Left renal pelvis (tissue), 4 donors: ENCODE measurements around the gene CDH11. TPM values are rescaled to one million over a fixed set of nuclear protein-coding genes. Genes with fewer than 3 reads are reported as not detected.
A peak's percentile ranks its signal among the peaks of the same experiment; 100 is the strongest.

Experiments used
- DNase-seq, 4 donors: peaks; one replicate each; pipeline ENCODE4 v3.0.0-alpha.2; 2013; ENCODE audit warnings: low read depth in 4 of 4, low spot score in 3 of 4
- polyA plus RNA-seq, 4 donors: library from polyadenylated mRNA; unstranded; fragments of 120-200 nt; gene quantifications; one replicate each; pipeline ENCODE4 v1.2.1, GENCODE V29; 2013; ENCODE audit not compliant: insufficient read length in 4 of 4

Gene CDH11, protein sequence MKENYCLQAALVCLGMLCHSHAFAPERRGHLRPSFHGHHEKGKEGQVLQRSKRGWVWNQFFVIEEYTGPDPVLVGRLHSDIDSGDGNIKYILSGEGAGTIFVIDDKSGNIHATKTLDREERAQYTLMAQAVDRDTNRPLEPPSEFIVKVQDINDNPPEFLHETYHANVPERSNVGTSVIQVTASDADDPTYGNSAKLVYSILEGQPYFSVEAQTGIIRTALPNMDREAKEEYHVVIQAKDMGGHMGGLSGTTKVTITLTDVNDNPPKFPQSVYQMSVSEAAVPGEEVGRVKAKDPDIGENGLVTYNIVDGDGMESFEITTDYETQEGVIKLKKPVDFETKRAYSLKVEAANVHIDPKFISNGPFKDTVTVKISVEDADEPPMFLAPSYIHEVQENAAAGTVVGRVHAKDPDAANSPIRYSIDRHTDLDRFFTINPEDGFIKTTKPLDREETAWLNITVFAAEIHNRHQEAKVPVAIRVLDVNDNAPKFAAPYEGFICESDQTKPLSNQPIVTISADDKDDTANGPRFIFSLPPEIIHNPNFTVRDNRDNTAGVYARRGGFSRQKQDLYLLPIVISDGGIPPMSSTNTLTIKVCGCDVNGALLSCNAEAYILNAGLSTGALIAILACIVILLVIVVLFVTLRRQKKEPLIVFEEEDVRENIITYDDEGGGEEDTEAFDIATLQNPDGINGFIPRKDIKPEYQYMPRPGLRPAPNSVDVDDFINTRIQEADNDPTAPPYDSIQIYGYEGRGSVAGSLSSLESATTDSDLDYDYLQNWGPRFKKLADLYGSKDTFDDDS
- 100 to 1,000 TPM; 153 to 326 (median 182) TPM for polyA plus RNA-seq

DNA sequence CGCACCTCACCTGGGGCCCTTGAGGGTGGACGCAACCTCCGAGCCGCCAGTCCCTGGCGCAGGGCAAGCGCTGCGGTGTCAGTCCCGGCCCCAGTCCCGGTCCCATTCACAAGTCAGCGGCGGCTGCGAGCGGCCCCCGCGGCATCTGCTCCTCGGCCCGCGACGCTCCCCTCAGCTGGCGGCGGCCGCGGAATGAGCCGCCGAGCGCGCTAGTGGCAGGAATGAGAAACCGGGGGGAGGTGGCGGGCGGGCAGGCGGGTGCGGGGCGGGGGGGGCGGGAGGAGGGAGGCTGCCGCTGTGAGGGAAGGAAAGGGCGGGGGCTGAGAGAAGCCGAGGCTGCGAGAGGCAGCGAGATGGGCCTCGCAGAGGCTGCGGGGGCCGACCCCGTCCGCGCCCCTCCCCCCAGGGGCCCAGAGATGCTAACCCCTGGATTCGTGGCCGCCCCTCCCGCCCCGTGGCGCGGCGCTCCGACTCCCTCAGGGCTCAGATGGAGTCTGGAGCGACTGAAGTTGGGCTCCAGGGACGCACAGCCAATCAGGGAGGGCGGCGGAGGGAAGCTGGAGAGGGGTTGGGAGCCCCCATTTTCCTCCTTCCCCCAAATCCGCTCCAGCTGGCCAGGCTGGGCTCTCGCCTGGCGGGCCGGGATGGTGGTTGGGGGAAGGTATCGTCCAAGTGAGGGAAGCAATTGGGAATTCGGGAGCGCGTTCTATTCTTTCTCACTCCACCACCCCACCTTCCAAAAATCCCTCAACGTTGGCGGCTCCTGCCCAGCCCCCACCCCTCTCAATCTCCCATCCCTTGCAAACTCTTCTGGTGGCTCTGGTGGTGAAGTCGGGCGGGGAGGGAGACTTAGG, at the start of gene CDH11:
Gene CDH11, minus strand, starts transcription at position 194 of the 854 bp plus-strand sequence. CDS start 117,194 bp downstream, outside the sequence.
- peak in 1 of 4 donors; percentile 68 for DNase-seq

DNA sequence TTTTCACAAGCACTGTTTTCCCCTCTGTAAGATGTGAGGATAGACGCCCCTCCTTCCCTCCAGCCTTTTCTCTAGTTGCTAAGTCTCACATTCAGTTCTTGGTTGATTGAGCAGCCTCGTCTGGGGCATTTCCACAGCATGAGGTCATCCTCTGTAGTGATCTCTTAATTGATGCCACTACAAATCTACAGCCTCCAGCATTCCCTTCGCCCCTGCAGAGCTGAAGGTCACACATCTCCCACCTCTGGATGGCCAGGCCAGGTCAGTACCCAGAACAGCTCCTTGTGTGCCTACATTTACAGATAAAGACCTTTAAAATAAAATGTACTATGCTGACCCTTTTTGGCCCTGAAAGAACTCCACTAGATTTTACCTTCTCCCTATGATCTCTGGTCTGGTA, 32.5 kb upstream of the CDH11 start:
- no peak for DNase-seq

DNA sequence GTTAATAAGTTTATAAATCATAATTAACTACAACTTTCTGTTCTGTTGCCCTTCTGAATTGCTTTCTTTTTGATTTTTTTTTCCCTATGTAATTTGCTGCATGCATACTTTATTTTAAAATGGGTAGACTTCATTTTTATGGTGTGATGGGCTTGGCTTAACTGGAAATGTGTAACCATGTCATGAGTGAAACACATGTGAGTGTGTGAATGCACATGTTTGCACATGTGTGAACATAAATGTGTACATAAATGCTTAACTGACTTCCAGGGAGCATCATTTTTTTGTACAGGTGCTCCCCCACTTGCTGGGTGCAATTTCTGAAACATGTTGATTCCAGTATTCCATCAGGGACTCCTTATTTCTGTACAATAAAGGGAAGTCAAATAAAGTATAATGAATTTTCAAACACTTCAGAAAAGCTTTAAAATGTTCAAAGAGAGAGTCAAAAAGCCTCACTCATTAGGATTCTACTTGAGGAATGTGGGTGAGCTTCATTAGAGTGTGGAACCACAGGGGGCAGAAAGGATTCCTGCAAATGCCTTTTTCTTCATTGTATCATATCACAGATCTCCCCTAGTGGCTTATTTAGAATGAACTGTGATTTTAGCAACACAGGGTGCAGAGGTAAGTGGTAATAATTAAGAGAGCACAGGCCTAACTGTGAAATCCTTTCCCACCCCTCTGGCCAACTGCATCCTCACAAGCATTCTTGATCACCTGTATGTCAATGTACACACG, 31.7 kb upstream of the CDH11 start:
- DNase-seq, result no peak

DNA sequence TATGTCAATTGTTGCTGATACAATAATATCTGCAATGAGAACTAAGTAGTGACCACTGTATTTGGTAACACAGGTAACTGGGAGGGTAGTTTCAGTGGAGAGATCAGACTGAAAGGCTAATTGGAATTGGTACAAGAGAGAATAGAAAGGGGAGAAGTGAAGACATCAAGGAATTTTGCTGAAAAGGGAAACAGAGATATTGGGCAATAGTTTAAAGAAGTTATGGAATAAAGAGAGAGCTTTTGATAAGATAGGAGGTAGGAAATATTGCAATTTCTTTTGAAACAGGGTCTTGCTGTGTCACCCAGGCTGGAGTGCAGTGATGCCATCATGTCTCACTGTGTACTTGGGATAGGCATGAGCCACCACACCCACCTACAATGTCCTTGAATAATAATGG, 26.9 kb upstream of the CDH11 start:
- no peak for DNase-seq

DNA sequence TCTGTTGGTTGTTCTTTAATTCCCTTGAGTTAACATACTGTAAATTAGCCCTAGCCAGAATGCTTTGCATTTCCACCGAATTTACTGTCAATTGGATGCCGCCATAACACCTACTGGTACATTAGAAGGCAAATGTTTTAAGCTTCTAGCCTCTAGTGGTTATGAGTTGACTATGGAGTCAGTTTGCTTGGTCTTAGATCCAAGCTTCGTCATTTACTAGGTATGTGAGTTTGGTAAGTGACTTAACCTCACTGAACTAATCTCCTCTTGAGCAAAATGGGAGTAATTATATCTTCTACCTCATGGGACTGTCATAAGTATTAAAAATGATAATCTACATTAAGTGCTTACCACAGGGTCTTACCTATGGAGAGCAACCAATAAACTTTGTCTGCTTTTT, 20.4 kb upstream of the CDH11 start:
- DNase-seq, result no peak

DNA sequence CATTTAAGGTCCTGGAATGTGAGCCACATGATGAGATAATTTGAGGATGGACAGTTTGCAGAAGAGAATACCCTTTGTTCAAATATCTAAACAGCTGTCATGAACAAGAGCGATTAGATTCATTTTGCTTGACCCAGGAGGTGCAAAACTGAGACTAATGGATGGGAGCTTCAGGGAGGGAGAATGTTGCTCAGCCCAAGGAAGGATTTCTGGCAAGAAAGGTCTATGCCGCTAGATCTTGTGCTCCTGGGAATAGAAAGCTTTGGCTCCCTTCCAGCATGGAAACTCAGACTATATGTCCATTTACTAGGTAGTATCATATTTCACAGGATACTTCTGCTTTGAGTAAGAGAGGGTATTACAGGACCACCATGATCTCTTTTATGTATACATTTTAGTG, 14.8 kb upstream of the CDH11 start:
- no peak for DNase-seq

DNA sequence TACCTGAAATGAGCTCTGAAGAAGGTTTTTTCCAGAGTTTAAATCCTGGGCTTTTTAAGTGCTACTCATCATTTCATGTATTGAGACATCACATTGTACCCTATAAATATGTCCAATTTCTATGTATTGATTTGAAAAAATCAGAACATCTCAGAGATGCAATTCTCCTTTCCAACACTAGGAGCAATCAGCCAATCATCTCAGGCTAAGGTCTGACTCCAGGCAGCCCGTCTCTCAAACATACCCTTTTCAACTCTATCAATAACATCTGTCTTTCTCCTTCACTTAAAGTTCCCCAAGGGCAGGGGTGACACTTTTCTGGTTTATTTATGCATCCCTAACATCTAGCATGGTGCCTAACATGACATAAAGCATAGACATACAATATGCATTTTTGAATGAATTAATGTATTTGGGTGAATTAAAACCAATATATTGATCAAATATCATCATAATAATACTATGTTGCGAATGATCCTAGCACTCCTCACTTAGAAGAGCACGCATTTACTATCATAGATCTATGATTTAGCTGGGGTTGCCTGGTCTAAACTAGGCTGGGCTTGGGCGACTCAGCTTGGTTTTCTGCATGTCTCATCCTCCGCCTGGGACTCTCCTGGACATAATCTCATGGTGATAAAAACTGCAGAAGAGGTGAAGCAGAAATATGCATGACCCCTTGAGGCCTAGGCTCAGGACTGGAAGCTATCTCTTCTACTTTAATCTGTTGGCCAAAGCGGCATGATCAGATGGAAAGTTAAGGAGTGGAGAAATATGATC, 5.2 kb upstream of the CDH11 start:
- DNase-seq, result no peak

DNA sequence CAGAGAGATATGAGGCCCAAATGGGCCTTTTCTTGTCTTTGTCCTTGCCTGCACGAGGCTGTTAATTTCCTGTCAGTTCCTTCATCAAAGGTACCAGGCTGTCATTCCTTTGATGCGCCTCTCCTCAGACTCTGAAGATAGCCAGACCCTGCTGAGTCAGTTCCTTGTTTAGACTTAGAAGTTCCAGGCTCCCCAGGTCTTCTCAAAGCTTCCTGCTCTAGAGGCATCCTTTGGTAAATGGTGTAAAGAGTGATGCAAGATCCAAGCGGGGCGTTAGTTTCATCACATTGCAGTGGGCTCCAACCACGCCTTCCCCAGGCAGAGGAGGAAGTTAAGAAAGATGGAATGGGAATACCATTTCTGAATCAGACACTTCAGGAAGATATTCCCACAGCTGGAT, 4.0 kb upstream of the CDH11 start:
- no peak for DNase-seq

DNA sequence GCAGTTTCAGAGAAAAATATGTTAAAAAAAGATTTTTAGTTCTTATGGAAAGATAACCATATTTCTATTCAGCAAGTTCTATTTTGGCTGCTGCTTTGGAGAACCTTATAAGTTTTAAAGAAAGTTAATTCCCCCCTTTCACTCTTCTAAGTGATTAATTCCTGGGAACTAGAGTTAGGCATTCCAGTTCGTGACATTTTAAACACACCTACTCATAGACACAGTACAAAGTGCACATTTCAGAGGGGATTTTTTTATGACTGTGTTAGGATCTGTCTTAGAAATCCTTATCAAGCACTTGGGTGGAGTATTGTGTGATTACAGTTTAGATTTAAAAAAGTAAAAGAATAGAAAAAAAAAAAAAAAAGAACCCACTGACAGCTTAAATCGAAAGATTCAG, 3.5 kb upstream of the CDH11 start:
- DNase-seq, result no peak

DNA sequence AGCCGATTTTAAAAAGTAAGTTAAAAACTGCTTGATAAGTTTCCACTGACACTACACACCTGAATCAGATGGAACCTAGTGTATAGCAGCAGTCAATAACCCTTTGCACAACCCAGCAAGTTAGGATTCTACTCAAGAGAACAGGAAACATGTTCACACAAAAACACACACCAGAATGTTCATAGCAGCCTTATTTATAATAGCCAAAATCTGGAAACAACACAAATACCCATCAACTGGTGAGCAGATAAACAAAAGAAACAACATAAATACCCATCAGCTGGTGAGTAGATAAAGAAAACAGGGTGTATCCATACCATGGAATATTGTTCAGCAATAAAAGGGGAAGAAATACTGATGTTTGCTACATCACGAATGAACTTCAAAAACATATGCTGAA, 2.7 kb upstream of the CDH11 start:
- DNase-seq, result no peak

DNA sequence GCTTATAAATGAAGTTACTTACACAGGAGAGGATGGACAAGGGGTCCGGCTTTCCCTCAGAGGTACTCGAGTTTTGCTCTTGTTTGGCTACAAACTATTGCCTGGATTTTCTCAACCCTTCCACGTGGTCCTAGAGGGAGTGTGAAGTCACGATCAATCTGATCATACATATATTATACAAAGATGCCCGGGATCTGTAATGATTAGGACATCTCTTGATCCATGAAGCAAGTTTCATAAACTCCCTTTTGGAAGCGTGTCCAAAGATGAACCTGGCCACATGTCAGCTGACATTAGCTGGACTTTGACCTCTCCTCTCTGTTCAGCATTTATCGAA, 2.3 kb upstream of the CDH11 start:
- no peak for DNase-seq

DNA sequence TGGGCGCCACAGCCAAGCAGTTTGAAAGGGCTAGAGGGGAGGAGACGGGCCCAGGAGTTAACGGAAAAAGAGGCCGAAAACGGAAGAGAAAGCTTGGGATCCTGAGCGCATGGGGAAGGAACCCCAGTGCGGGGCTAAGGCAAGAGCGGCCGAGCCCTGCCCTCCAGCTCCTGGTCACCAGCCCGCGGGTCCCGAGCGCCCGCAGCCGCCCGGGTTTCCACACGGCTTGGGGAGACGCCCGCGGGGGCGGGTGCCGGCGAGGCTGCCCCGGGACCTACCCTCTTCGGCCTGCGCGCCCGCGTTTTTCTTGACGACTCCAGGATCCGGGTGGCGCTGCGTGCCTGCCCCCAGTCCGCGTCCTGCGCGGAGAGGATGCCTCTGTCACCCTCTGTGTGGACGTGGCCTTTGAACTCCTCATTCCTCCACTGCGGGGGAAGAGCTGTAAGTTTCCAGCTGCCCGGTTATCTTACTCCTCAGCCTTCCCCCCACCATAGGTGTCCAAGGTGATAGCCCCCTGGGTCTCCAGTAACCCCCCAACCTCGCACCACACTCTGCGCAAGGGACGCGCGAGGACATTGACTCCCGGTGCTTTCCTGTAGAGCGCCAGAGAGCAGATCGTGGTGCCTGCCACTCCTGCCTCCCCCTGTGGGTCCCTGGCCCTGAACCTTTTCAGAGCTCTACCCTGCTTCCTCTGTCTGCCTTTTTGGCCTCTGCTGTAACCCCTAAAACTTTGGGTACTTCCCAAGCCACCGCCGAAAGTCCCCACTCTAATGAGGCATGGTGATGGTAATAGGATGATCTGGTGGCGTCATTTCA, 1.7 kb upstream of the CDH11 start:
- DNase-seq, result no peak

DNA sequence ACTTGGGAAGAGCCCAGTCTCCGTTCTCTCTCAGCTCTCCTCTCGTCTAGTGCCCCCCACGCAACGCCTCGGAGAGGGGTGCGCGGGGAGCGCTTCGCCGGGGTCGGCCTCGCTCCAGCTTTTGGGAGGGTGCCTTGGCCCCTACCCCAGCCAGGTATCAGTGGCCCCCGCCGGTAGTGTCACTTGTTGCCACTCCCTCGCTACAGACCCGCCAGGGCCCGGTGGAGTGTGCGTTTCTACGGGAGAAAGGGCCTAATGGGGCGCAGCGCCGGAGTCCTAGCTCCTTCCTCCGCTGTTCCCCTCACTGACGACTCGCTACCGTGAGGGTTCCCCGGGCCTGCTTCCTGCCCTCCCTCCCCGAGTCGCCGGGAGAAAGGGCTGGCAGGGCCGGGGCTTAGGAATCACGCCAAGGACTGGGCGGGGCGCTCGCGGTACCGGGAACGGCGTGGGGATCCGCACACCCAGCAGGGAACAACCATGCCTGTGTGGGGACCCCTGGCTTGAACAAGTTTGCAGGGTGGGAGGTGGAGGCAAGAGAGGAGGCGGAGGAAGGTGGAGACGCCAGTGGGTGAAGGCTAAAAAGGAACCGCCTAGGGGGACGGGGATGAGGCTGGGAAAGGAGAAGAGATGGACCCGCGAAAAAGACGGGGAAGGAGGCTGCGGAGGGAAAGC, 997 bp upstream of the CDH11 start:
- peak in 1 of 4 donors; percentile 51 for DNase-seq

DNA sequence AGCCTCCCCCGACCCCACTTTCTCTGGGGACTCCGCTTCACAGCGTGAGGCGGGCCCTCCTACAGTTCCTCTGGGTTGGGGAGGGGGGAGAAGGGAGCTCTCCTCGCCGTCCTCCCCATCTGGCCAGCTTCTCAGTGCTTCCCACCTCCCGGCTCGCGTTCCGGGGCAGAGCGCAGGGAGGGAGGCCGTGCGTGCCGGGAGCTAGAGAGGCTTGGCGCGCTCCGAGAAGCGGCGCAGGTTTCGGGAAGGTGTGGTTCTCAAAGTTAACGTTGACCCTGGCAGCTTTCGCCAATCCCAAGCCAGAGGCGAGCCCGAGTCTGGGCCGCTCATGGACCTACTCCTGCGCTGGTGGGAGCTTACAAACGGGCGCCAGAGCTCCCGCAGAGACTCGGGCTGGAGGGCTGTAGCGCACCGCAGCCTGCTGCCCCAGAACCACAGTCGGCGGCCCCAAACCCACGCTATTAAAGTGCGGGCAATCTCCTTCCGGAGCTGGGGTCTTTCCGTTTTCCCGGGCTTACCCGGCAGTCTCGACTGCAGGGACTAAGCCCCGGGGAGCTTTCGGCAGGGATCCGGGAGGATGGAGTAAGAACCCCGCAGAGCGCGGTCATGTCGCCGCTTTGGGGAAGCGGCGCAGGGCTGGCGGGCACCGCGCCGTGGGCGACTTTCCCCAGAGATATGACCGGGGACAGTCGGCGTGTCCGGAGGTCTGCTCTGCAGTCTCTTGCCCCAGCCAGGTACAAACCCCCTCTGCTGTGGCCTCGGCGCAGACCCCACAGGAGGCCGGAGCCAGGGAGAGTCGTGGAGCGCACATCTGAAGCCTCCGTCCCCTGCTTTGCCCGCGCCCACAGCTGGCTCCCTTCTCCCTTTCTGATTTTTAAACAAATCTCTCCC, 787 bp downstream of the CDH11 start:
- no peak for DNase-seq

DNA sequence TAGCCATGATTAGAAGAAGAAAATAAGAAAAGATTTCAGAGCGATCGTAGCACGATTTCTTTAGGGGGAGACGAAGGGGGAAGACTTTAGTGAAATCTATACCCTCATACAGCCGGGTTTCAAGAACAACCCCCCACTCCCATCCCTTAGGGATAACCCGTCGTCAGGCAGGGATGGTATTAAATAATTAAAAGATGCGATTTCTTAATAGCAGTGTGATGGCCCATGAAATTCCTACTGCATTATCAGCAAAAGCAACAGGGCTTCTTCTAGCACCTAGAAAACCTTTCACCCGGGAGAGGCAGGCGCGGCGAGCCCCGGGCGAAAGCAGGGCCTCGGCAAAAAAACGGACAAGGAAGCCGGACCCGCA, 1.4 kb downstream of the CDH11 start:
- DNase-seq, result no peak

DNA sequence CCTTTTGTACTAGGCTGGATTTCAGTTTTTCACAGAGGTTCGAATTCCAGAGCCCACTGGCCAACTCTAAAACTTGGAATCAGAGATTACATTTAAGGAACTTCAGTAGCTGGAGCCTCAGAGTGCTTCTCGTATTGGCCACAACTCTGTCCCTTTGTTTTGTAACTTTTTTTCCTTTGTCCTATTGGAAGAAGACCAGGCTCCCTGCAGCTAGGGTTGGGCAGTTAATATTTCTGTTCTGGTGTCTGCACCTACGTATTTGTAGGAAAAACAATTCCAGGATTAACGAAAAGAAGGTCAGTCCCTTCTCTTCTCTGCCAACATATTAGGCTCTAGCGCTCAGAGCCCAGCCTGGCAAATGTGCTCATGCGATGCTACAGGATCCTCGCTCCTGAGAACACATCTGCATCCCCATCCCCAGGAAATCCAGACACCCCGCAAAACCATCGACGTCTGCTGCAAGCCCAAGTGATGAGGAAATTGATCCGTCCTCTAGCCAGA, 1.9 kb downstream of the CDH11 start:
- DNase-seq, result no peak

DNA sequence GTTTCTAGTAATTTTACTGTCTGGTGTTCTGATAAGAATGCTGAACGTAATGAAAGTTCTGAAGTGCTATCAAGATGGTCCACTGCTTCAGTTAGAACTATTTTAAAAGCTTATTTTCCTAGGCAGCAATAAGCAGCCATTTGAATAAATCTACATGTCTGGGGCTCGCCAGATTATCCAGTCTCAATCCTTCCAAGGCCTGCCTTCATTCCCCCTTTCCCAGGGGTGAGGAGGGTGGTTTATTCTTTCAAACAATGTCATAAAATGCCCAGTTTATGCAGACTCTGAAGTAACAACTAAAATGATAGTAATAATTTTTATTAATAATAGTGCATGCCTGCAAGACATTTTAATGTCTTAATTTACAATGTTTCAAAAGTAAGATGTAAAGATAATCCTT, 2.4 kb downstream of the CDH11 start:
- no peak for DNase-seq
